ENCODE measurements around the gene GAB1. TPM values are rescaled to one million over a fixed set of nuclear protein-coding genes. Genes with fewer than 3 reads are reported as not detected.

GAB1 gene
- total RNA-seq, 3 donors from 2014 or later, result 62.3 to 104 (median 84.0) TPM

GRCh38 chr4:143514901-143515300 lies 178.2 kb downstream of the GAB1 start:
- no peaks in the 10 kb centered on the region for H3K9me3 ChIP-seq
- no peaks in the 10 kb centered on the region for H3K36me3 ChIP-seq (ENCODE audit: low read depth)
- DNase-seq (no peak), ATAC-seq (no peak)
- intact Hi-C loops (cut with DNase I, micrococcal nuclease), result no loop called here
- H3K4me1 ChIP-seq (ENCODE audit: low read depth), result peaks cover 9% of the 10 kb centered on the region
- H3K4me3 ChIP-seq, result peak overlapping the region; percentile 94
- TF ChIP-seq, protein P1, sequence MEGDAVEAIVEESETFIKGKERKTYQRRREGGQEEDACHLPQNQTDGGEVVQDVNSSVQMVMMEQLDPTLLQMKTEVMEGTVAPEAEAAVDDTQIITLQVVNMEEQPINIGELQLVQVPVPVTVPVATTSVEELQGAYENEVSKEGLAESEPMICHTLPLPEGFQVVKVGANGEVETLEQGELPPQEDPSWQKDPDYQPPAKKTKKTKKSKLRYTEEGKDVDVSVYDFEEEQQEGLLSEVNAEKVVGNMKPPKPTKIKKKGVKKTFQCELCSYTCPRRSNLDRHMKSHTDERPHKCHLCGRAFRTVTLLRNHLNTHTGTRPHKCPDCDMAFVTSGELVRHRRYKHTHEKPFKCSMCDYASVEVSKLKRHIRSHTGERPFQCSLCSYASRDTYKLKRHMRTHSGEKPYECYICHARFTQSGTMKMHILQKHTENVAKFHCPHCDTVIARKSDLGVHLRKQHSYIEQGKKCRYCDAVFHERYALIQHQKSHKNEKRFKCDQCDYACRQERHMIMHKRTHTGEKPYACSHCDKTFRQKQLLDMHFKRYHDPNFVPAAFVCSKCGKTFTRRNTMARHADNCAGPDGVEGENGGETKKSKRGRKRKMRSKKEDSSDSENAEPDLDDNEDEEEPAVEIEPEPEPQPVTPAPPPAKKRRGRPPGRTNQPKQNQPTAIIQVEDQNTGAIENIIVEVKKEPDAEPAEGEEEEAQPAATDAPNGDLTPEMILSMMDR (IDR thresholded peaks at IDR 0.05), result no peak

GRCh38 chr4:143515905-143516304 lies 179.2 kb downstream of the GAB1 start:
- intact Hi-C loops (cut with DNase I, micrococcal nuclease), result no loop called here
- Histone ChIP-seq H3K4me3 (no peak overlapping the region), H3K9me3 (no peaks in the 10 kb centered on the region), H3K4me1 (ENCODE audit: low read depth) (peaks cover 9% of the 10 kb centered on the region), H3K36me3 (ENCODE audit: low read depth) (no peaks in the 10 kb centered on the region)
- DNase-seq (no peak), ATAC-seq (no peak)
- TF ChIP-seq, protein P1 (IDR thresholded peaks at IDR 0.05), result no peak

DNA sequence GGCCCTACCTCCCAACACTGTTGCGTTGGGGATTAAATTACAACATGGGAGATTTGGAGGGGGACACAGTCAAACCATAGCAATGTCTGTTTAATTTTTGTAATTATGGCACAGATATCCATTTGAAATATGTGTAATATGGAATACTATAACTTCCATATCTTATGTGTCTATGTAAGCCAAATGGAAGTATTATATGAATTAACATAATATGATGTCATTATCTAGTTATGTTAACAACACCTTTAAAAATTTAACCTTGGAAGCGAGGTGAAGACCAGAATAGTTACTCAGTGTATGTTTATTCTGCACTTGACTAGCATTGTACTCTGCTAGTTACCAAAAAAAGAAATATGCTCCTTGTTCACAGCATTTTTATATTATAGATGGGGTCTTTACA lies 181.1 kb downstream of the GAB1 start:
- intact Hi-C loops (cut with DNase I, micrococcal nuclease), result no loop called here
- ATAC-seq (no peak), DNase-seq (no peak)
- Histone ChIP-seq H3K36me3 (ENCODE audit: low read depth) (no peaks in the 10 kb centered on the region), H3K9me3 (no peaks in the 10 kb centered on the region), H3K4me1 (ENCODE audit: low read depth) (peaks cover 9% of the 10 kb centered on the region), H3K4me3 (no peak overlapping the region)
- TF ChIP-seq, protein P1 (IDR thresholded peaks at IDR 0.05), result no peak

Small RNA genes lying within 50 kb of the gene (microRNA-seq; reads per million reads assigned to microRNA genes)
- gene MIR3139, result not detected

Other genes starting within 250 kb of the GAB1 start
- 10 to 100 TPM; 38.4 to 50.6 (median 43.8) TPM for gene USP38, start 152.0 kb upstream of the GAB1 start, total RNA-seq
- gene SMARCA5, start 176.8 kb downstream of the GAB1 start, total RNA-seq, result 10 to 100 TPM; 27.9 to 45.9 (median 30.5) TPM

Measured in mucosa of descending colon (tissue), 3 donors.